Measurements from ENCODE around the gene TIMM23. TPM values are rescaled to one million over a fixed set of nuclear protein-coding genes. Genes with fewer than 3 reads are reported as not detected.
"Not testable (repeated sequence)": the region's sequence is repeated elsewhere in the genome, so short reads cannot be mapped to it uniquely, and the experiment has no call there.

Gene TIMM23
- total RNA-seq, 1 donor from 2014 or later: 124 TPM

- DNase-seq (ENCODE audit: low read depth): no peak
Observed at GRCh38 chr10:45997557-45997956, 25.3 kb downstream of the TIMM23 start.

- no peak for DNase-seq (ENCODE audit: low read depth)
Observed at GRCh38 chr10:45997994-45998763, 25.9 kb downstream of the TIMM23 start.

GRCh38 chr10:45999955-46000354 lies 27.7 kb downstream of the TIMM23 start:
- DNase-seq (ENCODE audit: low read depth): not testable (repeated sequence)

GRCh38 chr10:46000538-46000937 lies 28.2 kb downstream of the TIMM23 start:
- no peak for DNase-seq (ENCODE audit: low read depth)

DNA sequence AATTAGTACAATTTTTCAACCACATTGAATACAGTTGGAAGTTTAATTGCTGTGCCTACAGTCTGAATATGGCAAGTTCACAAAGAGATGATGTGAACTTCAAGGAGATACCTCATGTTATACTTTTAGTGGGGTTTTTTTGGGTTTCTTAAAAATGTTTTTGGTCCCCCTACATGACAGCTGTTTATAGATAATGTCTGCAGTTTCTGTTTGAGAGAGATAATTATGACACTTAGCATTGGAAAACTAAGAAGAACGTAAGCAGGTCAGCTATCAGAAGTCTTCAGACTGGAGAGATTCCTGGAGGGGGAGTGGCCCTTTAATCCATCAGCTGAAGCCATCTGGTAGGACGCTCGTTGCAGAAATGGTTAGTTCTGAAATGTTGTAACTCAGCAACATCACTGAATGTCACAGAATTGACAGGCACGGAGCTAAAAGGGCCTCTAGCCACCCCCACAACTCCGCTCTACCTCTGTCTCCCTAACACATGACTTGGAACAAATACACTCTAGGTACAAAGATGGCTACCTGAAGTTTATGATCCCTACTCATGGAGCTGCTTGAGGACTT lies 29.0 kb downstream of the TIMM23 start:
- no peak for DNase-seq (ENCODE audit: low read depth)

DNA sequence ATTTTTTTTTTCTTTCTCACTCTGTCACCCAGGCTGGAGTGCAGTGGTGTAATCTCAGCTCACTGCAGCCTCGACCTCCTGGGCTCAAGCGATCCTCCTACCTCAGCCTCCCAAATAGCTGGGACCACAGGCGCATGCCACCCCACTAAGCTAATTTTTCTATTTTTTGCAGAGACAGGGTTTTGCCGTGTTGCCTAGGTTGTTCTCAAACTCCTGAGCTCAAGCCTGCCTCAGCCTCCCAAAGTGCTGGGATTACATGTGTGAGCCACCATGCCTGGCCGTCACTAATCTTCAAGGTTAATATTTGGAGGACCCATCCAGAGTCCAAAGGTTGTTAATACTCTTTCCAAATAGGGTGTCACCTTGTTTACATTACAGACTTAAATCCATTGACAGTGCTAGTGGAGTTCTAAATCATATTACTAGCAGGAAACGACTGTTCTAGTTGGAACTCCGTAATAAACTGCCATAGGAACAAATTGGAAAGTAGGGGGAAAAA lies 29.9 kb downstream of the TIMM23 start:
- DNase-seq (ENCODE audit: low read depth): not testable (repeated sequence)

GRCh38 chr10:46002916-46003693 lies 30.8 kb downstream of the TIMM23 start:
- DNase-seq (ENCODE audit: low read depth): no peak

DNA sequence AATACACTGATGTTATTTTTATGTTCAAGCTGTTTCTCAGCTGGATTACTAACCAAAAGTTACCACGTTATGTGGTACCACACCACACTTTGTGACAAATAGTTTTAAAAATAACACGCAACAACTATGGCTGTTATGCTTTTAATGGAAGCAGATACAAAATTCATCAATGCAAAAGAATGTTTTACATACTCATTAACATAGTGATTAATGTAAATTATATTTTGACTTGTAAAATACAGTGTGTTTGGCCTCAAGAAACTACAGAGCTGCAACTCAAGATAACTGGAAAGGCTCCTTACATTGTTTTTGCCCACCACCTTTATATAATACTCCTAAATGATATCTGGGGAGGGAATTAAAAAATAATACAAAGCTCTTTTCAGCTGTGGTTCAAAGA lies 32.7 kb downstream of the TIMM23 start:
- DNase-seq (ENCODE audit: low read depth): no peak

DNA sequence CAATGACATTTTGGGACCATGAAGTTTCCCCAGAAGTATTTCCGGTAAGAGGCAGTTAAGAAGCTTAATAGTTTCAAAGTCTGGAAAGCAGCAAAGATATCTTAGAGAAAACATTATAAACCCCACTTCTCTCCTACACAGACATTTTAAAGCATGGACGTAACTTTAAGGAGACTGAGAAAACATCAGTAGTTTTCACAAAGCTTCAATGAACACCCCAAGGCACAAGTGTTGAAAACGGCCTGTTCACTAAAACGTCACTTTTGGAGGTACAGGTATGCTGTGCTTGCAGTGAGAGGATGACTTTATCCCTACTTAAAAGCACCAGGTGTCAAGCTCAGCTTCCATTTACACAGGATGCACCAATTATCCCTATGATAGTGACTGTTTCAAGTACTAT lies 33.1 kb downstream of the TIMM23 start:
- no peak for DNase-seq (ENCODE audit: low read depth)

DNA sequence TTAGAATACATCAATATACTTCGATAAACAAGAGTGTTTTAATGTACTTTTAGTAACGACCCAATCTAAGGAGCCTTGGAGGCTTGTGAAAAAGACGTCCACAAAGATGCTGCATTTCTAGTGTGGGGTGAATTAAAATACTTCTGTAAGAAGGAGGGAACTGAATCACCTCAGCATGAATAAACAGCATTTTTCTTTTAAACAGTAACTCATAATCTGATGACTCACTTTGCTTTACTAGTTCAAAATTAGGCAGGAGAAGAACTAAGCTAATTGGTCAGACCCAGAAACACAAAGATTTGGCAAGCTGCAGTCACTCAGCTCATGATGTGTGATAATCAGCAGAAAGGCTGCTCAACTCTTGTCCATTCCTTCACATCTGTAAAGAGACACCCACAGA lies 33.9 kb downstream of the TIMM23 start:
- DNase-seq (ENCODE audit: low read depth): no peak

- no peak for DNase-seq (ENCODE audit: low read depth)
Observed at GRCh38 chr10:46012746-46013145, 40.5 kb downstream of the TIMM23 start.

- no peak for DNase-seq (ENCODE audit: low read depth)
Observed at GRCh38 chr10:46014206-46014605, 41.9 kb downstream of the TIMM23 start.

DNA sequence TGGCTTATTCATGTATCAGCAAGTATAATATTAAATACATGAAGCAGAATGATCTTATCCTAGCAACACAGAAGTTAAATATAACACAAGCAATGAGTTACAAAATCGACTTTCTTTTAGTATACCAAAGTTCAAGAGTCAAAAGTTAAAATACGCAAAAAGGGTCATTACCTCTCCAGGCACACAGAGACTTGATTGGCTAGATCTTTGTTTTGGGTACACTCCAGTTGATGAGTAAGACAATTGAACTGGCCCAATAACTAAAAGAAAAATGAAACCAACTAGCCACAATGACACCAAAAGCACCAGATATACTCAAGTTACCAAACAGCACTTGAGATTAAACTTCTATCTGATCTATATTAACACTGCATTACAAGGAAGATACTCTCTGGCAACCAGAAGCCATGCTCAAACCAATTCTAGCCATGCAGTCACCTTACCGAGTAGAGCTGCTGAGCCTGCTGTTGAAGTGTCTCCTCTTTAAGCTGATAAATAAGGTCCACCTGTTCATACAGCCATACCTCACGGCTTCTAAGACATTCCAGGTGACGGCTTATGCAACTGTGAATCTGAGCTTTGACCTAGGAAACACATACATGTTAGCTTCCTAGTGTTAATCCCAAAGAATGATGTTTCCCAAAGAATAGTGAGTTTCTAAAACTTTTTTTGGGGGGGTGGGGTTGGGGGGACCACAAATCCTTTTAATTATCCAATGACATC lies 42.6 kb downstream of the TIMM23 start:
- DNase-seq (ENCODE audit: low read depth): no peak

GRCh38 chr10:46016190-46016589 lies 43.9 kb downstream of the TIMM23 start:
- no peak for DNase-seq (ENCODE audit: low read depth)

DNA sequence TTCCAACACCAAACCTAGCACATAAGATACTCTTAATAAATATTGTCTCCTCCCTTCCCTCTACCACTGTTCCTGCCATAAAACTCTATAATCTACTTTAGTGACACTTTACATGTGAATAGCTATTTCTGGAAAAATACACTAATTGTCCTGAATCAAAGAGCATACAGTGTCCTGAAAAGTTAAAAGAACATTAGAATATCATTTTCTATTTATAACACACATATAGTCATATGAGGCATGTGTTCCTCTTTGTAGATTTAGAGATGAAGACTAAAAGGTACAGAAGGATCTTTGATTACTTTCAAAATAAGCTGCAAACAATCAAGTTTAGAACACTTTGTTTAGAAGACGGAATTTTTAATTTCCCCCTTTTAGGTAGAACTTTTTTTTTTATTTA lies 44.5 kb downstream of the TIMM23 start:
- no peak for DNase-seq (ENCODE audit: low read depth)

DNA sequence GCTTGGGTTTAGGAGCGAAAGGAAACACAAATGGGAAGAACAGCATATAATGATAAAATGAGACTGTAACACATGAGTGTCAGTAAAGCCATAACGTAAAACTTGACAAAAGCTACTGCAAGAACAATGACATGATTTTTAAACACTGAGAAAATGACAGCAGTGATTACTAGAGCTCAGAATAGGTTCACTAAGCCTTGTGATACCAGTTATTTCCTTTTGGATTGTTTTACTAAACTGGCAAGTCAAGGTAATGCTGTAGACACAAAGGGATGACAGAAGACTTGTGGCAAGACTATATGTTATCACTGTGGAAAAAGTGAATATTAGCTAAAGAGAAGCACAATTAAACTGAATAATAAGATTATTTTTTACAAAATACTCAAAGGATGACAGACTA lies 45.4 kb downstream of the TIMM23 start:
- DNase-seq (ENCODE audit: low read depth): no peak

DNA sequence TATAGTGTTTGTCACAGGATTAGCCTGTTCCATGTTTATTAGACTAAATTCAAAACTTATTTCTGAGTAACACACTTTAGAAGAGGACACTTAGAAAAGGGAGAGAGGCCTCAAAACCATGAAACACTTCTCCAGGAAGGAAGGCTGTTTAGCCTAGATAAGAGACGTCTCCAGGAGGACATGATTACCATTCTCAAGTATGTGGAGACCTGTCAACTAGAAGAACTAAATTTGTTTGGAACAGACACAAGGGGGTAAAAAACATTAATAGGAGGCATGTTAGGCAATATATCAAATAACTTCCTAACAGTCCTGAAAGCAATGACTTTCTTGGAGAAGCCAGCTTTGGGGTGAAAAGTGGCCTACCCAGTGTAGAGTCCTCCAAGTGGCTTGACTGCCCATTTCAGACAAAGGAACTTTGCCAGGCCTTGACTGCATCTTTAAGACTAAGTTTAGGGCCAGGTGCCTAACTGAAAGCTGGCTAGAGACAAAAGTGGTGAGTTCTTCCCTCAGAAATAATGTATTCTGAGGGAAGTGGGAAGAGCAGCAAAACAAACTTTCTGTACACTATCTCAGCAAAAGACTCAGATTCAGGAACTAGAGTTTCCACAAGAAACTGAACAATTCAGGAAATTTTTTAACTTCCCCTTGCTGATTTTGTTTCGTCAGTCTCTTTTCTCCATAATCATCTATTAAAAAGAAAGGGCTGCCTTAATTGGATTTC lies 46.3 kb downstream of the TIMM23 start:
- DNase-seq (ENCODE audit: low read depth): no peak

- DNase-seq (ENCODE audit: low read depth): no peak
Observed at GRCh38 chr10:46019177-46019528, 46.9 kb downstream of the TIMM23 start.

DNA sequence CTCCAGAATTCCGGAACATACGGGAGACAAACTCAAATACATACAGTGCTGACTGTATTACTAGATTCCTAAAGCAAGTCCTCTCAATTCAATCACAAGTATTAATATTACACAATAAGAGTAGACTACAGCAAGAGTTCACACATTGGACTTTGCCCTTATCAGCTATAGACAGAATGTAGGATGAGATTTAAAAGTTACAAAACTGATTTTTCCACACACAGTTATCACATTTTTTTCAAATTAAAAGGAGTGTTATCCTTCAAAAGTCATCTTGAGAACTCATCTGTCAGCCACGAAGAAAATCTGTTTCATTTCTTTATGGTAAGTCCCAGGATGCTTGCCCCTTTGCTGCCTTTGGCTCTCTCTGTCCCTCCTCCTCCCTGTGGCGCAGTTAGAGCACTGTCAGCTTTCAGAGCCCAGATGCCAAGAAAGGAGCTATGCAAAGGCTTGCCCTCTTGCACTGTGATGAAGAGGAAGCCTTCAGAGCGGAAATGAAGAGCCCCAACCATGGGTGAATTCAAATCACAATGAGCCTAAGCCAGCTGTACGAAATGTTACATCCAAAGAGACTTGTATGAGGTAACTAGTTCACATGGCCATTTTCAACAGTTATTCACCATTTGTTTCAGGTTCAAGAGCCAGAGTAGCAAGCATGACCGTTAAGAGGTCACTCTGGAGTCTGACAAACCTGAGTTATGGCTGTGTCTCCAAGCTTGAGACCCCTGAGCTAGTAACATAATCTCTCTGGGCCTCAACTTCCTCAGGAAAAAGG lies 47.5 kb downstream of the TIMM23 start:
- no peak for DNase-seq (ENCODE audit: low read depth)

- DNase-seq (ENCODE audit: low read depth): no peak
Observed at GRCh38 chr10:46020344-46020657, 48.0 kb downstream of the TIMM23 start.

Measured in myocyte (in vitro differentiated cells).